AG10803 (cell line): ENCODE measurements around the gene IFT80.

Source experiments
- DNase-seq: peaks from one replicate; pipeline ENCODE4 v3.0.0; 2010; ENCODE audit warnings: low read depth
- H3K4me3 ChIP-seq: 2 replicates; pipeline ENCODE4 v1.5.1; 2011; ENCODE audit warnings: mild to moderate bottlenecking, low read length, control low read depth
- TF ChIP-seq, protein P1 (sequence below): conservative IDR thresholded peaks from 2 replicates; pipeline ENCODE4 v1.5.1; 2011; ENCODE audit warnings: mild to moderate bottlenecking, low read length, control low read depth, inconsistent platforms

IFT80 gene

DNA sequence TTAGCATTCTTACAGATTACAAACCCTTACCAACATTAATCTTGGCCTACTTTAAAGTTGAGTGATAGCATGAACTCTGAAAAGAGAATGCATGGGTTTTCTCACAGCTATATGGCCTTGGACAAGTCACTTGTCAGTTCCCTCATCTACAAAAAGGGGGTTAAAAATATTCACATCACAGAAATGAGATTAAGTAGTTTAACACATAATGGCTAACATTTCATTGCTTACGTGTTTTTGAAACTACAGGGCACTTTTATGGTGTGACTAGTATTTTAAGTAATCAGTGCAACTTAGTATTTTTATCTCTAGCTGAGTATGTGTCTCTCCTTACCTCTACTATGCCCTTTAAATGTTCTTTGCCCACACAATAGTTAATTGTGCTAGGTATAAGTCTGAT is 36.7 kb upstream of the IFT80 start:
- TF ChIP-seq, protein P1, sequence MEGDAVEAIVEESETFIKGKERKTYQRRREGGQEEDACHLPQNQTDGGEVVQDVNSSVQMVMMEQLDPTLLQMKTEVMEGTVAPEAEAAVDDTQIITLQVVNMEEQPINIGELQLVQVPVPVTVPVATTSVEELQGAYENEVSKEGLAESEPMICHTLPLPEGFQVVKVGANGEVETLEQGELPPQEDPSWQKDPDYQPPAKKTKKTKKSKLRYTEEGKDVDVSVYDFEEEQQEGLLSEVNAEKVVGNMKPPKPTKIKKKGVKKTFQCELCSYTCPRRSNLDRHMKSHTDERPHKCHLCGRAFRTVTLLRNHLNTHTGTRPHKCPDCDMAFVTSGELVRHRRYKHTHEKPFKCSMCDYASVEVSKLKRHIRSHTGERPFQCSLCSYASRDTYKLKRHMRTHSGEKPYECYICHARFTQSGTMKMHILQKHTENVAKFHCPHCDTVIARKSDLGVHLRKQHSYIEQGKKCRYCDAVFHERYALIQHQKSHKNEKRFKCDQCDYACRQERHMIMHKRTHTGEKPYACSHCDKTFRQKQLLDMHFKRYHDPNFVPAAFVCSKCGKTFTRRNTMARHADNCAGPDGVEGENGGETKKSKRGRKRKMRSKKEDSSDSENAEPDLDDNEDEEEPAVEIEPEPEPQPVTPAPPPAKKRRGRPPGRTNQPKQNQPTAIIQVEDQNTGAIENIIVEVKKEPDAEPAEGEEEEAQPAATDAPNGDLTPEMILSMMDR: no peak
- no peak for DNase-seq
- H3K4me3 ChIP-seq: no peak overlapping the region

DNA sequence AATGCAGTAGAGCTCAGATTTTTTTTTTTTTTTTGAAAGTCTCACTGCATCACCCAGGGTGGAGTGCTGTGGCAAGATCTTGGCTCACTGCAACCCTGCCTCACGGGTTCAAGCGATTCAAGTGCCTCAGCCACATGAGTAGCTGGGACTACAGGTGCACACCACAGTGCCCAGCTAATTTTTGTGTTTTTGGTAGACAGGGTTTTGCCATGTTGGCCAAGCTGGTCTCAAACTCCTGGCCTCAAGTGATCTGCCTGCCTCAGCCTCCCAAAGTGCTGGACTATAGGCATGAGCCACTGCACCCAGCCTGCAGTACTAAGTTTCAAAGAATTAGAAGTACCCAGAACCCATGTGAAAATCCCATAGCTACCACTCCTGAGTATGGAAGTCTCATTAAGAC is 36.1 kb upstream of the IFT80 start:
- no peak for DNase-seq
- H3K4me3 ChIP-seq: no peak overlapping the region
- TF ChIP-seq, protein P1: no peak

DNA sequence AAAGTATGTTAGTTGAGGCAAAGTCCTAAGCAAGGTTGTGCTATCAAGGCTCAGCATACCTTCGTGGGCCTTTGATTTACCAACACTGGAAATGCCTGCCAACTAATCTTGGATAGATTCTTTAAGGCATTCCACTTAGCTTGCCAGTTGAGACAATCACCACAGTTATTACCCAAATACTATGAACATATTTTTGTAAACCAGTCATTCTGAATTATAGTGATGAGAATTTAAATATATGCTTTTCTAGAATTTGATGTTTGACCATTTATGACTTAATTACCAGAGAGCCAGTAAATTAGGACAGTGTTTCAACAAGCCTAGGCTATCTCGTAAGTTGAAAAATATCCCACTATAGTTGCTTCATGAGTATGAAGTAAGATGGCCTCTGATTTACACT is 35.0 kb upstream of the IFT80 start:
- peak; percentile 86 for DNase-seq
- TF ChIP-seq, protein P1: no peak
- no peak overlapping the region for H3K4me3 ChIP-seq

DNA sequence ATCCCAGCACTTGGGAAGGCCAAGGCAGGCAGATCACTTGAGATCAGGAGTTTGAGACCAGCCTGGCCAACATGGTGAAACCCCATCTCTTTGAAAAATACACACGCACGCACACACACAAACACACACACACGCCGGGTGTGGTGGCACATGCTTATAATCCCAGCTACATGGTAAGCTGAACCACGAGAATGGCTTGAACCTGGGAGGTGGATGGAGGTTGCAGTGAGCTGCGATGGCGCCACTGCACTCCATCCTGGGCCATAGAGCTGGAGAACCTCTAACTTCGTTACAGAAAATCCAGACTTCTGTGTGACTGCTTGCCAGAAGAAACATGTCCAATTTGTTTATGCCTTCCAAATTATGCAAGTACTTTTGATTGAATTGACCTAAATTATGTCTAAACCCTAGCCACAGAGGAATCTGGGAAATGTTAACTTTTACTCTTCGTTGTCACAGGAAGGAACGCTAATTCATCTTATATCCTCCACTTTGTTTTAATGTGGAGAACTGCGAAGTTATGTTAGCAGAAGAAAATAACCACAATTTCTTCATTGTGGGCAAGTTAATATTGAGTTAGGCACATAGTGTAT is 28.9 kb upstream of the IFT80 start:
- DNase-seq: no peak
- TF ChIP-seq, protein P1: no peak
- no peak overlapping the region for H3K4me3 ChIP-seq

DNA sequence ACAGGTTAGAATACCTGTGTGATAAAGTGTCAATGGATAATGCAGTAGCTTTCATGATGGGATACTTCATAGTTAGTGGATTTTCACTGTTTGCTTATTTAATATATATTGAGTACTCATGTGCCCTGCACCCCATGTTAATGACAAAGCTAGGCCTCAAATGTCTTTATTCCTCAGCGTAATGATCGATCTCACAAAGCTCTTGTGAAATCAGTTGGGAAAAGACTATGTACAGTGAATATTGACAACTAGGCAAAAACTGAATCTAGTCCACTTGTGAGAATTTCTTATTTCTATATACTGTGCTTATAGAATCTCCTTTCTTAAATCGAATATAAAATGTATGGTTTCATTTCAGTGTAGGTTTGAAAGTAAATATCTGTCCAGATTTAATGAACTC is 18.3 kb upstream of the IFT80 start:
- TF ChIP-seq, protein P1: no peak
- no peak for DNase-seq
- no peak overlapping the region for H3K4me3 ChIP-seq

DNA sequence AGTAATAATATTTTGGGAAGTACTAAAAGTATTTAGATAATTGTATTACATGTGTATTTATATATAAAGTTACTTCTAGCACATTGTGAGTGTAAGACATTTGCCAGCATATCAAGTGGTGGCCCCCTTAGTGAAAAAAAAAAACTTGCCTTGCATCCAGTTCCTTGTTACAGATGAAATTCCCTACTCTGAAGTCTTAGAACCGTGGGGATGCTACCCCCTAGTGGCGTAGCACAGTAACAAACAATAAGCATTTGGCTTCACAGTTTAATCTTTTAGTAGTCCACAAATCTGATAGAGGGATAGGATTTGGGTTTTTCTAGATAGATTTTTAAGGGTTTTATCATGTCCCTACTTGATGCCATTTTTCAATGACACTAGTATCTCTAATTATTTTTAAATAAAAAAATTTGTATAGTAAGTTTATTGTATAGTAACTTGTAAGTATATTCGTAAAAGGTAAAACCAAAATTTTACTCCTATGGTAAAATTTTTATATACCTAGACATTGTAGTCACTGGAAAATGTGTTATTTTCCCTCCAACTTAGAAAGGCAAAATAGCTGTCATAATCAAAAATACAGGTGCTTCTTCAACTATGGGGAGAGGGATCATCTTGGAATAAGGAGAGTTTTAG is 14.7 kb upstream of the IFT80 start:
- H3K4me3 ChIP-seq: no peak overlapping the region
- TF ChIP-seq, protein P1: peak; percentile 95
- peak; percentile 84 for DNase-seq

DNA sequence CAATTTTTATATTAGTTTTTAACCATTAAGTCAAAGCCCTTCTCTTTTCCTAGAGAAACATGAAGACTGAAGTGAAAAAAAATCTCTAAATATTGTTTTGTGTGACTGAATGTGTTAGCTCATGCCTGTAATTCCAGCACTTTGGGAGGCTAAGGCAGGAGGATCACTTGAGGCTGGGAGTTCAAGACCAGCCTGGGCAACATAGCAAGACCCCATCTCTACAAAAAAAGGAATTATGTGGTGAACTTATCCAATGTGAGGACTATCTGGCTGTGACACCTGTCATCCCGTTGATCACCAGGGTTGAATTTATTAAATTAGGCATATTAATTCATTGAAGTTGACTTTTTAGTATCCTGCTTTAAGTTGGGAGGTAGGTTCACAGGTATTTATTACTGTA is 13.5 kb upstream of the IFT80 start:
- no peak for DNase-seq
- TF ChIP-seq, protein P1: no peak
- H3K4me3 ChIP-seq: no peak overlapping the region
